Stimulated activated naive CD8-positive, alpha-beta T cell treated with anti-CD3 and anti-CD28 coated beads, Interleukin-15, amount 100 ng/mL, for 72 hours (primary cell): ENCODE results near the gene ACTR1A.

Source experiments
- ATAC-seq: fragments of 150-1000 bp; cut with Tn5 transposase; 2 replicates; pipeline ENCODE4 v1.10.0; 2021; ENCODE audit warnings: mild to moderate bottlenecking, moderate library complexity
- DNase-seq, 2 donors: peaks; one replicate each; pipeline ENCODE4 v3.0.0; 2021 to 2022
- H3K27ac Mint-ChIP-seq, 2 donors: one replicate each; pipeline ENCODE4 v1.8.0; 2022; ENCODE audit warnings: mild to moderate bottlenecking in 2 of 2, mixed read lengths in 2 of 2, moderate library complexity in 2 of 2
- H3K27me3 Mint-ChIP-seq: one replicate; pipeline ENCODE4 v1.8.0; 2022; ENCODE audit warnings: mixed read lengths
- H3K4me1 Mint-ChIP-seq: one replicate; pipeline ENCODE4 v1.8.0; 2022; ENCODE audit warnings: mild to moderate bottlenecking, mixed read lengths
- H3K4me3 Mint-ChIP-seq, 2 donors: one replicate each; pipeline ENCODE4 v1.8.0; 2022; ENCODE audit warnings: mild to moderate bottlenecking in 2 of 2, mixed read lengths in 2 of 2, moderate library complexity in 1 of 2
- H3K9me3 Mint-ChIP-seq, 2 donors: one replicate each; pipeline ENCODE4 v1.8.0; 2022; ENCODE audit warnings: mixed read lengths in 2 of 2

Gene ACTR1A

GRCh38 chr10:102475451-102476040, 27.0 kb downstream of the ACTR1A start:
- Mint-ChIP-seq H3K27me3 (no peaks in the 10 kb centered on the region), H3K4me3 (no peak overlapping the region), H3K4me1 (peaks cover 52% of the 10 kb centered on the region), H3K9me3 (no peaks in the 10 kb centered on the region), H3K27ac (peak overlapping the region in 1 of 2 donors; percentile 2)
- ATAC-seq (no peak), DNase-seq (no peak)

GRCh38 chr10:102473445-102474331, 28.8 kb downstream of the ACTR1A start:
- Mint-ChIP-seq H3K27me3 (no peaks in the 10 kb centered on the region), H3K4me3 (peak overlapping the region; percentile 2 to 31), H3K9me3 (no peaks in the 10 kb centered on the region), H3K4me1 (peaks cover 48% of the 10 kb centered on the region), H3K27ac (peak overlapping the region; percentile 55 to 76)
- no peak for DNase-seq
- ATAC-seq: peak; percentile 63

- Mint-ChIP-seq H3K27me3 (no peaks in the 10 kb centered on the region), H3K4me1 (peaks cover 37% of the 10 kb centered on the region), H3K4me3 (no peak overlapping the region), H3K27ac (peak overlapping the region in 1 of 2 donors; percentile 92), H3K9me3 (no peaks in the 10 kb centered on the region)
- ATAC-seq (no peak), DNase-seq (no peak)
Observed at GRCh38 chr10:102470579-102471546, 31.6 kb downstream of the ACTR1A start.

GRCh38 chr10:102468683-102469082, 33.8 kb downstream of the ACTR1A start:
- Mint-ChIP-seq H3K4me1 (peaks cover 38% of the 10 kb centered on the region), H3K9me3 (no peaks in the 10 kb centered on the region), H3K27me3 (no peaks in the 10 kb centered on the region), H3K27ac (no peak overlapping the region), H3K4me3 (no peak overlapping the region)
- no peak for ATAC-seq
- no peak for DNase-seq

- peaks cover 38% of the 10 kb centered on the region for H3K4me1 Mint-ChIP-seq
- no peaks in the 10 kb centered on the region for H3K27me3 Mint-ChIP-seq
- H3K4me3 Mint-ChIP-seq: no peak overlapping the region
- no peak for ATAC-seq
- no peak overlapping the region for H3K27ac Mint-ChIP-seq
- no peaks in the 10 kb centered on the region for H3K9me3 Mint-ChIP-seq
- DNase-seq: no peak
Observed at GRCh38 chr10:102467971-102468438, 34.5 kb downstream of the ACTR1A start.

- no peaks in the 10 kb centered on the region for H3K9me3 Mint-ChIP-seq
- ATAC-seq (no peak), DNase-seq (no peak)
- H3K27ac Mint-ChIP-seq: no peak overlapping the region
- H3K4me3 Mint-ChIP-seq: no peak overlapping the region
- peaks cover 38% of the 10 kb centered on the region for H3K4me1 Mint-ChIP-seq
- no peaks in the 10 kb centered on the region for H3K27me3 Mint-ChIP-seq
Observed at GRCh38 chr10:102467318-102467717, 35.2 kb downstream of the ACTR1A start.

GRCh38 chr10:102465466-102465865, 37.0 kb downstream of the ACTR1A start:
- H3K27ac Mint-ChIP-seq: no peak overlapping the region
- no peak for ATAC-seq

GRCh38 chr10:102463983-102464382, 38.5 kb downstream of the ACTR1A start:
- H3K27me3 Mint-ChIP-seq: no peaks in the 10 kb centered on the region
- no peak for ATAC-seq

More at GRCh38 chr10:102465466-102465865, 37.0 kb downstream of the ACTR1A start:
- Mint-ChIP-seq H3K4me1 (peaks cover 57% of the 10 kb centered on the region), H3K9me3 (no peaks in the 10 kb centered on the region), H3K4me3 (no peak overlapping the region), H3K27me3 (no peaks in the 10 kb centered on the region)
- no peak for DNase-seq

DNA sequence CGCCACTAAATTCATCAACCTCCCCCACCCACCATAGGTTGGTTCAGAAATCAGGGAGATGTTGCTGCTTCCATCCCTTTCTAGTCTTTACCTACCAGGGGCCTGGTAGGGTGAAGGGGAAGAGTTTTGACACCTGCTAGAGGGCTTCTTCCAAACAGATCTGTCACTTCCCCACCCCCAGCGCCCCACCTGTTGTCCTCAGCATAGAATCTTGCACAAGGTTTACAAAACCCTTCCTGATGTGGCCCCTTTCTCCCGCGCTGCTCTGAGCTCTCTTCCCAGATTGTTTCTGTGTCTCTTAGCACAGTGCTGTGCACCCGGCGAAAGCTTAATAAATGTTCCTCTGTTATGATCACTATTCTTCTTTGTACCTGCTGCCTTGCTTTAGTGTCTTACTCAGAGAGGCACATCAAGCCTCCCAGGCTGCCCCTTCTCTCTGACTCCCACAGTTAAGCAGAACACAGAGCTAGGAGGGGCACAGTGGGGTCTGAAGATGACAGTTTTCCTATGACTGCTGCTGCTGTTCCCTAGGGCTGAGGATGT, 39.9 kb downstream of the ACTR1A start:
- Mint-ChIP-seq H3K4me1 (peaks cover 48% of the 10 kb centered on the region), H3K27me3 (no peaks in the 10 kb centered on the region), H3K4me3 (peak overlapping the region; percentile 89 to 98), H3K9me3 (no peaks in the 10 kb centered on the region), H3K27ac (peak overlapping the region in 1 of 2 donors; percentile 38)
- ATAC-seq (no peak), DNase-seq (no peak)

More at GRCh38 chr10:102463983-102464382, 38.5 kb downstream of the ACTR1A start:
- H3K27ac Mint-ChIP-seq: no peak overlapping the region
- H3K9me3 Mint-ChIP-seq: no peaks in the 10 kb centered on the region
- no peak overlapping the region for H3K4me3 Mint-ChIP-seq
- DNase-seq: no peak
- peaks cover 52% of the 10 kb centered on the region for H3K4me1 Mint-ChIP-seq

GRCh38 chr10:102461187-102462054, 41.1 kb downstream of the ACTR1A start:
- DNase-seq: peak; percentile 90 to 93
- no peaks in the 10 kb centered on the region for H3K9me3 Mint-ChIP-seq
- peak overlapping the region; percentile 89 to 98 for H3K4me3 Mint-ChIP-seq
- peaks cover 48% of the 10 kb centered on the region for H3K4me1 Mint-ChIP-seq
- no peaks in the 10 kb centered on the region for H3K27me3 Mint-ChIP-seq
- peak; percentile 96 for ATAC-seq
- peak overlapping the region; percentile 92 to 97 for H3K27ac Mint-ChIP-seq

DNA sequence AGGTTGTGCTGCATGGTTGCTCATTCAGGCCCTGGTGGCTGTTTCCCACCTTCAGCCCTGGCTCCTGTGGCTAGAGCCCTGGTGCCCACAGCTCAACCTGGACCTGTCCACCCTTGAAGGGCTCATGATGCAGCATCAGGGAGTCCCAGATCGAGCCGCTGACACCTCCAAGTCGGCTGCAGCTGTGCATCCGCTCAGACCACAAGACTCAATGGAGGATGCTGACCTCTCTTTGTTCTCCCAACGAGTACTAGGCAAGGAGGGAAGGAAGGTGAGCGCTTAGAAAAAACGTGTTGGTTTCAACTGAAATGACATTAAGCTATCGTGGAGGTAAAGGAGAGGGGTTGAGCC, 41.7 kb downstream of the ACTR1A start:
- Mint-ChIP-seq H3K27ac (peak overlapping the region; percentile 71 to 92), H3K4me3 (peak overlapping the region; percentile 89 to 98), H3K4me1 (peaks cover 46% of the 10 kb centered on the region), H3K9me3 (no peaks in the 10 kb centered on the region), H3K27me3 (no peaks in the 10 kb centered on the region)
- peak; percentile 48 for ATAC-seq
- no peak for DNase-seq

- no peaks in the 10 kb centered on the region for H3K9me3 Mint-ChIP-seq
- no peak overlapping the region for H3K27ac Mint-ChIP-seq
- no peak overlapping the region for H3K4me3 Mint-ChIP-seq
Observed at GRCh38 chr10:102458656-102459055, 43.9 kb downstream of the ACTR1A start.

DNA sequence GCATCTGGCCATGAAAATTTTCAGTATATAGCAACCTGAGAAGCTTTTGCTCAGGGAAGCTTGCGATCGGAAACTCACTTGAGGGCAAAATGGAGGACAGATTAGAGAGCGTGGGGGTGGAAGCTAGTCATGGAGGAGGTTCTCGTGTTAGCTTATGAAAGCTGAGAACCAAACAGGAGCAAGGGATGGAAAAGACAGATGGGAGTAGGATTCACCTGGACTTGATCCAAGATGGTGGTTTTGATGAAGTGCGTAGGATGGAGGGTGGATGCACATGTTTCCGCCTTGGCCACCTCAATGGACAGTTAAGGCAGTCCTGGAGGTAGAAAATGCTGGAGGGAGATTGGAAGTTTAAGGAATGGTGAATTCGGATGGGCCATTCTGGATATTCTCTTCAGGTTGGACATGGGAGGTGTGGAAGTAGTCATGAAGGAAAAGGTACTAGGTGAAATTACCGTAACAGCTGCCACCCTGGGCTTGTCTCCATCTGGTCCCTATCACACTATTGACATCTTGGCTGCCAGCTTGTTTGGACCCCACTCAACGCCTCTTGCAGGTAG, 44.8 kb downstream of the ACTR1A start:
- Mint-ChIP-seq H3K27me3 (no peaks in the 10 kb centered on the region), H3K4me3 (no peak overlapping the region), H3K9me3 (no peaks in the 10 kb centered on the region), H3K27ac (peak overlapping the region in 1 of 2 donors; percentile 5), H3K4me1 (peaks cover 50% of the 10 kb centered on the region)
- ATAC-seq (no peak), DNase-seq (no peak)

More at GRCh38 chr10:102458656-102459055, 43.9 kb downstream of the ACTR1A start:
- DNase-seq (no peak), ATAC-seq (no peak)
- H3K4me1 Mint-ChIP-seq: peaks cover 50% of the 10 kb centered on the region
- H3K27me3 Mint-ChIP-seq: no peaks in the 10 kb centered on the region

- Mint-ChIP-seq H3K4me1 (peaks cover 49% of the 10 kb centered on the region), H3K27ac (peak overlapping the region in 1 of 2 donors; percentile 29), H3K27me3 (no peaks in the 10 kb centered on the region), H3K9me3 (no peaks in the 10 kb centered on the region), H3K4me3 (no peak overlapping the region)
- DNase-seq (no peak), ATAC-seq (no peak)
Observed at GRCh38 chr10:102455893-102456471, 46.5 kb downstream of the ACTR1A start.
